SH-SY5Y (cell line): ENCODE measurements around the gene PRIM1.

Experiments used
- GATA2 ChIP-seq: IDR thresholded peaks from 2 replicates; pipeline ENCODE4 v1.6.1; 2011; ENCODE audit warnings: mild to moderate bottlenecking, low read depth, low read length
- GATA3 ChIP-seq: IDR thresholded peaks from 2 replicates; pipeline ENCODE4 v1.6.1; 2011; ENCODE audit warnings: low read depth, mild to moderate bottlenecking, low read length, moderate library complexity

The PRIM1 gene

DNA sequence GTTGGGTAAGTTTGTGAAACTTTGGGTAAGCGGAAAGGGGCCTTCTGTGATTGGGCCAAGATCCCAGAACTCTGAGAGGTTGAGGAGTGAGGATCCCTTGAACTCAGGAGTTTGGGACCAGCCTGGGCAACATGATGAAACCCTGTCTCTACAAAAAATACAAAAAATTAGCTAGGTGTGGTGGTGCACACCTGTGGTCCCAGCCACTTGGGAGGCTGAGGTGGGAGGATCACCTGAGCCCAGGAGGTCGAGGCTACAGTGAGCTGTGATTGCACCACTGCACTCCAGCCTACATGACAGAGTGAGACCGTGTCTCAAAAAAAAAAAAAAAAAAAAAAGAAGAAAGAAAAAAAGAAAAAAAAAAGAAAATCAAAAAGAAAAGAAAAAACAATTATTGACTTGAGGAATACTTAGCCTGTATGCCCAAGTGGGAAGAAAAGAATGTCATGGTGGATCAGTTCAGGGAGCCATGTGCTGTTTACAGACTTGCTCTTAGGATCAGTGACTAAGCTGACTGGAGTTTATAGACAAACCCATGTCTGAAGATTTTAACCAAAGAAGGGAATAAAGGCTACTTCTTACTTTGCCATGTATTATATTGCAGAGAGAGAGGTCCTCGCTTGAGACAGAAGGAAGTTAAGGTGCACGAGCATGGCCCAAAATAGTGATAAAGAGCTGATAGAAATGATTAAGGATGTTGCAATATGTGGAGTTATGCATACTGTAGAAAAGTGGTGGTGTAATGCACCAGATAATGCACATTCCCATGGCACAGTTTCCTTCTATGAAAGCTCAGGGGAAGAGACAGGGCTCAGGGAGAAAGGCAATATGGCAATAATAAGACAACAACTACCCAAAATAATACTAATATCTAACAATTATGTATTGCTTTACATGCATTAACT lies 11.9 kb upstream of the PRIM1 start:
- TF ChIP-seq GATA2 (no peak), GATA3 (no peak)

DNA sequence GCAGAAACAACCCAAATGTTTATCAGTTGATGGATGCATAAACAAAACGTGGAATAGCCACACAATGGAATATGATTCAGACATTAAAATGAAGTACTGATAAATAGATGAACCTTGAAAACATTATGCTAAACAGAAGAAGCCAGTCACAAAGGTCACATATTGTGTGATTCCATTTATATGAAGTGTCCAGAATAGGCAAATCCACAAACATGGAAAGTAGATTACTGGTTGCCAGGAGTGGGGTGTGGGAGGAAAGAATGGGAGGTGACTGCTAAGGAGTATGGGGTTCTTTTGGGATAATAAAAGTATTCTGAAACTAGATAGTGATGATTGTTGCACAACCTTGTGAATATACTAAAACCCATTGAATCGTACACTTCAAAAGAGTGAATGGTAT lies 9.7 kb upstream of the PRIM1 start:
- TF ChIP-seq GATA3 = no peak
- TF ChIP-seq GATA2 = no peak

DNA sequence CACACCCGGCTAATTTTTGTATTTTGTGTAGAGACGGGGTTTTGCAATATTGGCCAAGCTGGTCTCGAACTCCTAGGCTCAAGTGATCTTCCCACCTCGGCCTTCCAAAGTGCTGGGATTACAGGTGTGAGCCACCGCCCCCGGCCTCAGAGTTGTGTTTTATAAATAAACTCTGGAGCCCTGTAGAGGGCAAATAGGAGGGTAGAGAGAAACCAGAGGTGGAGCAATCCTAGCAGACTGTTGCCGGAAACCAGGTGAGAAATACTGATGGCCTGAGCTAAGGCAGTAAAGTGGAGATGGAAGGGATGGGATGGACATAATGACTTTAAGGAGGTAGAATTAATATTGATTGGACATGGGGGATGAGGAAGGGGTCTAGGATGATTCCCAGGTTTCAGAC lies 8.3 kb upstream of the PRIM1 start:
- TF ChIP-seq GATA3 = no peak
- no peak for TF ChIP-seq GATA2

DNA sequence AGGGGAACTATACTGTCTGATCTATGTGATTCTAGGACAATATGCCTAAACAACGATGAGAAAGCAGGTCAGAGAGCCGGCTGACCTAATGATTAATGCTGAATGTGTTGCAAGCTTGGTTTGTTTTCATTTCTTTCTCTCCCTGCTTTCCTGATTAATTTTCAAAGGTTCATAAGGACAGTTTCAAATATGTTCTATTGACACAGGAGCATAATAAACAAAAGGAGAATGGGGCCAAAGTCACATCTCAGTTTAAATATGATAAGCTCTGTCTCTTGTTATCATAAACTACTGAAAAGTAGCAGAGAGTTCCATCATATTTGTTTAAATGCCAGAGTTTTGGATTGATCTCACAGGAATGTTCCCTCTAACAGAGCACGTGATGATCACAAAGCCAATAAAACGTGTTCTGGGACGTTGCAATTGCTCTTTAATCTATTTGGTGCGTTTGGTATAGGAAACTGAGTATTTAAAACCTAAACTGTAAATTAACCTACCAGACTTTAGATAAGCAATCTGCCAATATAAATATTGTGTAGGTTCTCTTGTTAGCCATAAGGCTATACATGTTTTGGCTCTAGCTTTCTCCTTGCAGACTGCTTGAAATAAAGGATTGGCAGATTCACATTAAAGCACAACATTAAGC lies 7.3 kb upstream of the PRIM1 start:
- TF ChIP-seq GATA3 (no peak), GATA2 (no peak)

DNA sequence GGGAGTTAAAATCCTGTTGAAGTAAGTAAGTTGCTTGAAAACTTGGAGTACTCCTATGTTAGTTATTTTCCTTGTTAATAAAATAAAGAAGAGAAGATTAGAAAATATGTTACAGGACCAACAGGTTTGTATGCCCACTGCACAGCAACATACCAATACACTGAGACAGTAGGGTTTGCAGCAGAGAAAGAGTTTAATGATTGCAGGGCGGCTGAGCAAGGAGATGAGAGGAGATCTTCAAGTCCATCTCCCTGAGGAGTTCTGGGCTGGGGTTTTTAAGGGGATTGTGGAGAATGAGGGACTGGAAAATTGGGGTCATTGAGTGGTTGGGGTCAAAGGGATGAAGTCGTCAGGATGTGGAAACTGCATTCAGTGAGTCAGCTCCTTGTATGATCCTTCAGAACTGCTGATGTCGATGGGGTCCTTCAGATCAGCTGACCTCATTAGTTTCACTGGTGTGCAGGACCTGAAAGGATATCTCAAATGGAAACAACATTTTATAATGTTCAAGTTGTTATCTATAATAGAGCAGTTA lies 6.7 kb upstream of the PRIM1 start:
- TF ChIP-seq GATA2 = no peak
- no peak for TF ChIP-seq GATA3

DNA sequence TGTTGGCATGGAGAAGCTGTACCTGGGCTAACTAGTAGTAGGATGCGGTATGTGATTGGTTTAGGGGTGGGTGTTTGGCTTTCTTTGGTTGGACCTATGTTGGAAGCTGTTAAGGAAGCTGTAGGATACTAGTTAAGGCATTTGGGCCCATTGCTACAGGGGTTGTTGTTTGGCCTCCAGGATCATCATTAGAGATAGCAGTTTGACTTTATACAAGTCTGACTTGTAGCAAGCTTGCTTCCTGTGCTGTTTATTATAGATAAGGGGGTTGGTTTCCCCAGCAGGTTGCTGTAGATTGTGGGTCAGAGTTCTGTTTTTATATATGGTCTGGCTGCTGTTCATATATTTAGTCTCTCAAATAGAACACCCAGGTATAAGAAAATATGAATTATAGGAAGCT lies 1.4 kb upstream of the PRIM1 start:
- no peak for TF ChIP-seq GATA3
- no peak for TF ChIP-seq GATA2

DNA sequence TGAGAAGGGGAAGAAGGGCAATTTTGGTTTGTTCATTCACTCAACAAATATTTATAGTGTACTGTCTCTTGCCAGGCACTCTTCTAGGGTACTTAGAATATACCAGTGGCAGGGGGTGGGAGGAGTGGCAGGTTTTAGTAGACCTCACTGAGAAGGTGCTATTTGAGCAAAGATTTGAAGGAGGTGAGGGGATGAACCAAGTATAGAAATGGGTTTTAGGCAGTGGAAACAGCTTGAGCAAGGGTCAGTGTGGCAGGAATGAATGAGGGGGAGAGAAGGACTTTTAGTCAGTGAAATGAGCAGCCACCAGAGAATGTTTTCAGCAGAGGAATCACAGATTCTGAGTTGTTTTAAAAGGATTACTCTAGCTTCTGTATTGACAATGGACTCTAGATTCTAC lies 2.3 kb downstream of the PRIM1 start:
- TF ChIP-seq GATA2 (no peak), GATA3 (no peak)

DNA sequence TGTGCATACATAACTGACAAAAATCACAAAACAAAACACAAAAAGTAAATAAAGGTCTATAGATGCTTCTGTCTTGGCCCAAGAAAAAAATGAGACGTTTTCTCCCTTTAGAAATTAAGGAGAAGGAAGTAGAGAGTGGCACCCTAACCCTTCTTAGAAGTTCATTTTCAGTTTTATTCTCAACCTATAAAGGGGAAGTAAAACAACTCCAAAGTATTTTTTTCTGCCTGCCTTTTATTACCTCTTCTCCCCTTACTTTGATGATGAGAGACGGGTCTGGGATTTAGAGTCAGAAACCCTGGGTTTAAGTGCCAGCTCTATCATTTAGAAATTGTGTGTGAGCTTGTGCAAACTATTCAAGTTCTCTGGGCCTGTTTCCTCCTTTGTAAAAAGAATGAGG lies 2.8 kb downstream of the PRIM1 start:
- no peak for TF ChIP-seq GATA3

DNA sequence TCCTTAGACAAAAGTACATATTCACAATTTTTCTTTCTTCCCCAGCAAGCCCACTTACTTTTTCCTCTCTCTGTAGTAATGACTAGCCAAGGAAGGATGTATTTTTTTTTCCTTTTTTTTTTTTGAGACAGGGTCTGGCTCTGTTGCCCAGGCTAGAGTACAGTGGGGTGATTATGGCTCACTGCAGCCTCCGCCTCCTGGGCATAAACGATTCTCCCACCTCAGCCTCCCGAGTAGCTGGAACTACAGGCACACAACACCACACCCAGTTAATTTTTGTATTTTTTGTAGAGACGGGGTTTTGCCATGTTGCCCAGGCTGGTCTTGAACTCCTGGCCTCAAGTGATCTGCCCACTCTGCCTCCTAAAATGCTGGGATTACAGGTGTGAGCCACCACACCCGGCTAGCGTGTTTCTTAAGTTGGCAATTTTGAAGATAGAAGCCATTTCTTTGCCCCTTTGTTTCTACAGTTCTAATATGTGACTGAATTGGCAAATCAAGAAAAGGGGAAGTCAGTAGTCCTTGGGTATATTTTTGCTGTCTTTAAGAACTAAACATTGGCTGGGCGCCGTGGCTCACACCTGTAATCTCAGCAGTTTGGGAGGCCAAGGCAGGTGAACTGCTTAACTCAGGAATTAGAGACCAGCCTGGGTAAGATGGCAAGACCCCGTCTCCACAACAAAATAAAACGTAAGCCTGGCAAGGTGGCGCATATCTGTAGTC lies 23.8 kb downstream of the PRIM1 start:
- TF ChIP-seq GATA3 (no peak), GATA2 (no peak)

DNA sequence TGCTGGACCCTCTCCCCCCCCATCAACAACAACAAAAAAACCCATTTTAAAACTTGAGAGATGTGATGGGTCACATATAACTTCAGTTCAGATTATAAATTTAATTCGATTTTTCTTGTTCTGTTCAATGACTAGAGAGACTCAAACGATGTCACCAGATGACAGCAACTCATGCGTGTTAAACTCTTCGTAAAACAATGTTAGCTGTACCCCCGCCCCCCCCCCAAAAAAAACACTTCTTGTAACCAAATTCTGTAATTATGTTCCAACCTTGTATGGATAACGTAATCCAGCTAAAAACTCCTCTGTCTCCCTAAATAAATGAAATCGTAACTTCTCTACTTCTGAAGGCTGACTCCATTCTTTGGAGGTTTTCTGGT lies 26.4 kb downstream of the PRIM1 start:
- TF ChIP-seq GATA3 (no peak), GATA2 (no peak)

DNA sequence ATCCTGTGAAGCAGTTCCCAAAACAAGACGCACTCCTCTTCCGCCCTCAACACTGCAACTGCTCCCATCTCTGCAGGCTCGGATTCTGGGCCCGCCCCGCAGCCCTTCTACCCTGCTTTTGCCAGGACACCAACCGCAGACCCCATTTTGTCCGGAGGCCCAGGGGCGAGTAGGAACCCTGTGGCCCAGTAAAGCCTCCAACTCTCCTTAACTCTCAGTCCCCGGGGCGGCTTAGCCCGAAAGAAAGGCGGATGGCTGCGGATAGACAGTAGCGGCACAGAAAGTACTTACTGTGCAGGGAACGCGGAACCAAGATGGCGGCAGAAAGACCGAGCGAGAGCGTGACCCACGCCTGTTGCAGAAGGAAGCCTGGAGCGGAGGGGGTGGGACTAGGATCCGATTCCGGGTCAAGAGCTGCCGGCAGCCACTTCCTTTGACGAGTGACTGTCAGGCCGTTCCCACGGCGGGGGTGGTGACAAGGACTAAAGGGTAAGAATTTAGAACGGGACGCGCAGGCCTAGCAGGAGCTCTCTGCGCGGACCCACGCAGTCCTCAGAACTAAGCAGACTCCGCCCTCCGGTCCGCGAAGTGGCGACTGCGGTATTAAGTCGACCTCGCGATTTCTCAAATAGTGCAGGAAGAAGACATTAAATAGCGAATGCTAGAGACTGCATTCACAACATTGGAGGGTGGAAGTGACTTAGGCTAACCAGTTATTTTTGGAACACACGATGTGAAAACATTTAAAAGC lies 27.0 kb downstream of the PRIM1 start, which contains the start of gene NACA:
TSS of gene NACA (minus strand) at position 328 of the 751 bp plus-strand sequence. CDS start 778 bp downstream, outside the sequence.
- TF ChIP-seq GATA2 = no peak
- TF ChIP-seq GATA3 = no peak

DNA sequence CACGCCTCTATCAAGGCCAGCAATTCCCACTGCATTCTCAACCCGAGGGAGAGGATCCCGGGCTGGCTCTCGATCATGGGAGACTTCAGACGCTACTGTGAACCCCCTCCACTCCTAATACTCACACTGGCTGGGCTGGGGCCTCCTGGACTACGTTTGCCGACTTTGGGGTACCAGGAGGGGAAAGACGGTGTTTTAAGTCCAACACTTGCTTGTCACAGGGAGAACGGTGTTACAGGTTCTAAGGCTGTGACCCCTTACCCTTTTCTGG lies 27.5 kb downstream of the PRIM1 start:
- TF ChIP-seq GATA2 (no peak), GATA3 (no peak)

DNA sequence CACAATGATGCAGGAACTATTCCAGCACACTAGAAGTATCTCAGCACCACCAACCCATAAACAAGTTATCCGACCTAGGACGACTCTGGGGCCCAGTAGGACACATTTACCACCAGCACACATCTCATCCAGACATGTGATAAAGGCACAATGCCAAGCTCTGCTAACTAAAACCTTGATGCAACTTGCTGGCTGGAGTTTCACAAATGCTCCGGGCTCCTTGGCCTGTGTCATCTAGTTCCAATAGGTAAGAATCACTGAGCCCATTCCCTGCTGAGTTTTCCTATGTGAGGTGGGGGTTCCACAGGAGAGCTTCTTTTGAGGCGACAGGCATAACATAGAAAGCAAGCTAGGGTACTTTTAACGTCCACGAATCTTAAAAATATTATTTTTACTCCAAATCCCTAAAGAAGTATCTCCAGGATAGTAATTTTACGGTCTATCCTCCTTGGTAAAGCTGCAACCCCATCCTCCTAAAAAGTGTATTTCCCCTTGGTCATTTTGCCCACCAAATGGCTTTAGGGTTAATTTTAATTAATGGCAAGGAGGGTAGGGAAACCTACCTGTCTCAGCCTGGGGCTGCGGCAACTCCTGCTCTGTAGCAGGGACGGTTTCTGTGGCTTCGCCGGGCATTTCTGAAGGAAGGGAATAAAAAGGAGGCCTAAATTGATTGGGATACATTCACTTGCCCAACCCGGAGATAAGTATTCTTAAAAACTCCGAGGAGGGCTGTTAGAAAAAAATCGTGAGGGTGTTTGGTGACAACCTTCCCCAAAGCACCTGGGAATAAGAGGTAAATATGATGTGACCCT lies 28.0 kb downstream of the PRIM1 start:
- TF ChIP-seq GATA2 = no peak
- TF ChIP-seq GATA3 = no peak

DNA sequence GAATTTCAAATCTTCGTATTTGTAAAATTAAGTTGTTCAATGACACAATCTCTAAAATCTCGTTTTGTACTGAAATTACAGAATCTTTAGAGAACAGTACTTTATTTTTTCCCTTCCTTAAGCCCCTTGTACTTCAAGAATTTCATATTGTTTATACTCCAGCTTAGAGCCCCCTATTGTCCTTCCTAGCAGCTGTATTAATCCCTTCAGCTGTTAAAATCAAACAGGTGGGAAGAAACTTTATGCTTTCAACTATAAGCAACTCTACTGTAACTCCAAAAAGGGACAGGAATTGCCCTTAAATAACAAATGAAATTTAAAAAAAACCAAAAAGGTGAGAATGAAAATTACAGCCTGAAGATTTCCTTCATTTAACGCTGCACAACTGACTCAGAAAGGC lies 28.8 kb downstream of the PRIM1 start:
- TF ChIP-seq GATA2 = no peak
- no peak for TF ChIP-seq GATA3
